Measurements from ENCODE around the gene PTPRR.

The PTPRR gene

GRCh38 chr12:70637303-70638085 lies 283.0 kb downstream of the PTPRR start, which contains the start of gene PTPRB:
Gene PTPRB, minus strand, starts transcription at chr12:70637429. Its CDS starts 34 bp downstream, at chr12:70637395.
- DNase-seq: peak; percentile 24

- no peak for DNase-seq
These were observed 284.8 kb downstream of the PTPRR start for GRCh38 chr12:70635755-70636154.

- no peak for DNase-seq
These were observed 291.6 kb downstream of the PTPRR start for GRCh38 chr12:70628701-70629480.

- no peak for DNase-seq
These were observed 292.9 kb downstream of the PTPRR start for GRCh38 chr12:70627677-70628076.

- no peak for DNase-seq
These were observed 294.4 kb downstream of the PTPRR start for GRCh38 chr12:70626180-70626579.

GRCh38 chr12:70619471-70620152 lies 300.9 kb downstream of the PTPRR start:
- DNase-seq: no peak

- no peak for DNase-seq
These were observed 302.2 kb downstream of the PTPRR start for GRCh38 chr12:70618371-70618770.

GRCh38 chr12:70617450-70617849 lies 303.1 kb downstream of the PTPRR start:
- no peak for DNase-seq

- no peak for DNase-seq
These were observed 305.2 kb downstream of the PTPRR start for GRCh38 chr12:70615174-70615866.

- peak; percentile 45 for DNase-seq
These were observed 310.6 kb downstream of the PTPRR start for GRCh38 chr12:70609739-70610491.

GRCh38 chr12:70609203-70609602 lies 311.3 kb downstream of the PTPRR start:
- no peak for DNase-seq

- DNase-seq: no peak
These were observed 312.4 kb downstream of the PTPRR start for GRCh38 chr12:70608184-70608583.

- DNase-seq: no peak
These were observed 313.4 kb downstream of the PTPRR start for GRCh38 chr12:70607107-70607506.

- no peak for DNase-seq
These were observed 314.6 kb downstream of the PTPRR start for GRCh38 chr12:70605976-70606375.

- DNase-seq: no peak
These were observed 315.9 kb downstream of the PTPRR start for GRCh38 chr12:70604662-70605061.

GRCh38 chr12:70603044-70603443 lies 317.5 kb downstream of the PTPRR start:
- no peak for DNase-seq

GRCh38 chr12:70598467-70599193 lies 321.9 kb downstream of the PTPRR start:
- no peak for DNase-seq

GRCh38 chr12:70592664-70593063 lies 327.9 kb downstream of the PTPRR start:
- no peak for DNase-seq

GRCh38 chr12:70590549-70591226 lies 329.9 kb downstream of the PTPRR start:
- DNase-seq: no peak

- peak; percentile 73 for DNase-seq
These were observed 330.5 kb downstream of the PTPRR start for GRCh38 chr12:70590051-70590450.

Data from right hindlimb (tissue), 1 donor.